ENCODE results near the gene FAM180A.

- TF ChIP-seq CTCF (IDR thresholded peaks at IDR 0.05 in 8 of 11, conservative IDR thresholded peaks at IDR 0.05 in 3 of 11) (no peak), POLR2A (IDR thresholded peaks at IDR 0.05) (no peak)
Measured at GRCh38 chr7:135790371-135790977, 41.9 kb upstream of the FAM180A start.

Data from spleen (tissue), 7 donors.